CD14-positive monocyte (primary cell): Measurements from ENCODE around the gene DBNDD2. TPM values are rescaled to one million over a fixed set of nuclear protein-coding genes. Genes with fewer than 3 reads are reported as not detected.

Source experiments
- DNase-seq, 3 donors: peaks; one replicate each; pipeline ENCODE4 v3.0.0-alpha.2; 2011 to 2022
- H2AFZ ChIP-seq: 2 replicates; pipeline ENCODE4 v1.6.0; 2012; ENCODE audit warnings: mild to moderate bottlenecking, low read depth, low read length, inconsistent platforms; ENCODE audit not compliant: insufficient read depth, poor library complexity, severe bottlenecking
- H3K27ac ChIP-seq, 2 donors: 1 replicate in 1 of 2; 2 replicates in 1 of 2; pipeline ENCODE4 v1.5.1; 2012 to 2013; ENCODE audit warnings: low read length in 2 of 2, control low read depth in 1 of 2, inconsistent platforms in 1 of 2, low read depth in 1 of 2, mild to moderate bottlenecking in 1 of 2
- H3K27me3 ChIP-seq, 2 donors: one replicate each; pipeline versions ENCODE4 v1.6.0 to v1.6.1; 2011 to 2013; ENCODE audit warnings: low read length in 2 of 2; ENCODE audit not compliant: control insufficient read depth in 2 of 2, insufficient read depth in 2 of 2
- H3K36me3 ChIP-seq, 2 donors: replicated peaks in 1 of 2; 1 replicate in 1 of 2; 2 replicates in 1 of 2; pipeline versions ENCODE4 v1.5.1 to v1.6.1; 2012 to 2013; ENCODE audit warnings: low read length in 2 of 2, control low read depth in 1 of 2, inconsistent platforms in 1 of 2, mild to moderate bottlenecking in 1 of 2; ENCODE audit not compliant: insufficient read depth in 2 of 2, control insufficient read depth in 1 of 2
- H3K4me1 ChIP-seq, 2 donors: 1 replicate in 1 of 2; 2 replicates in 1 of 2; pipeline versions ENCODE4 v1.5.1 to v1.6.1; 2012 to 2013; ENCODE audit warnings: low read length in 2 of 2, control low read depth in 1 of 2, inconsistent platforms in 1 of 2, mild to moderate bottlenecking in 1 of 2, moderate library complexity in 1 of 2; ENCODE audit not compliant: insufficient read depth in 2 of 2, control insufficient read depth in 1 of 2
- H3K4me2 ChIP-seq: replicated peaks from 2 replicates; pipeline ENCODE3; 2012; ENCODE audit warnings: low read length, moderate library complexity, mild to moderate bottlenecking; ENCODE audit not compliant: poor library complexity, severe bottlenecking; ENCODE audit errors: extremely low read depth
- H3K4me3 ChIP-seq, 3 experiments: fragments of 200-600 bp in 1 of 3; sonication (generic) in 1 of 3; replicated peaks in 1 of 3; 1 replicate in 2 of 3; 2 replicates in 1 of 3; pipeline ENCODE4 v1.5.1; 2011 to 2013; ENCODE audit warnings: low read length in 3 of 3, mild to moderate bottlenecking in 3 of 3, control low read depth in 2 of 3, low read depth in 2 of 3, inconsistent platforms in 1 of 3, moderate library complexity in 1 of 3
- H3K79me2 ChIP-seq: 2 replicates; pipeline ENCODE4 v1.6.0; 2012; ENCODE audit warnings: mild to moderate bottlenecking, control low read depth, inconsistent platforms, low read length, moderate library complexity; ENCODE audit not compliant: insufficient read depth
- H3K9ac ChIP-seq: 2 replicates; pipeline ENCODE4 v1.6.0; 2017; ENCODE audit warnings: low read length, mild to moderate bottlenecking; ENCODE audit not compliant: insufficient read depth, poor library complexity, severe bottlenecking
- H3K9me3 ChIP-seq, 2 donors: replicated peaks in 1 of 2; 1 replicate in 1 of 2; 2 replicates in 1 of 2; pipeline versions ENCODE4 v1.5.1 to v1.6.1; 2012 to 2013; ENCODE audit warnings: low read length in 2 of 2, control low read depth in 1 of 2; ENCODE audit not compliant: control insufficient read depth in 1 of 2, insufficient read depth in 1 of 2
- H4K20me1 ChIP-seq: 2 replicates; pipeline ENCODE4 v1.6.0; 2012; ENCODE audit warnings: mild to moderate bottlenecking, low read length, control low read depth, moderate library complexity; ENCODE audit not compliant: insufficient read depth
- H3K27ac Mint-ChIP-seq, 7 donors: one replicate each; pipeline ENCODE4 v1.8.0; 2020; ENCODE audit warnings: mild to moderate bottlenecking in 7 of 7, mixed read lengths in 7 of 7, moderate library complexity in 6 of 7, inconsistent platforms in 2 of 7
- H3K27me3 Mint-ChIP-seq, 3 donors: one replicate each; pipeline ENCODE4 v1.8.0; 2021 to 2022; ENCODE audit warnings: low read depth in 3 of 3, mild to moderate bottlenecking in 3 of 3, mixed read lengths in 3 of 3, moderate library complexity in 3 of 3, inconsistent platforms in 1 of 3
- H3K36me3 Mint-ChIP-seq, 2 donors: one replicate each; pipeline ENCODE4 v1.8.0; 2020; ENCODE audit warnings: mixed read lengths in 2 of 2, inconsistent platforms in 1 of 2, mild to moderate bottlenecking in 1 of 2
- H3K4me1 Mint-ChIP-seq: one replicate; pipeline ENCODE4 v1.8.0; 2020; ENCODE audit warnings: mild to moderate bottlenecking, mixed read lengths
- H3K4me3 Mint-ChIP-seq, 2 donors: one replicate each; pipeline ENCODE4 v1.8.0; 2020; ENCODE audit warnings: mild to moderate bottlenecking in 2 of 2, mixed read lengths in 2 of 2, moderate library complexity in 1 of 2
- H3K9me3 Mint-ChIP-seq, 7 donors: one replicate each; pipeline ENCODE4 v1.8.0; 2020 to 2022; ENCODE audit warnings: mixed read lengths in 7 of 7, mild to moderate bottlenecking in 6 of 7, moderate library complexity in 6 of 7, inconsistent platforms in 2 of 7
- WGBS: methylation state at CpG from one replicate; pipeline ENCODE4 v1.1.5; 2013; ENCODE audit warnings: missing lambda C conversion rate; ENCODE audit not compliant: insufficient coverage; 5-methylcytosine and 5-hydroxymethylcytosine counted together
- intact Hi-C, 2 donors: fragments of 100-400 bp; cut with micrococcal nuclease; formaldehyde crosslinking; loops; one replicate each; pipeline versions ENCODE4 v1.15.0 to v1.15.1; 2023
- polyA plus RNA-seq, 3 donors: library from polyadenylated mRNA; depleted of rRNA in 1 of 3; unstranded in 2 of 3; stranded (reverse) in 1 of 3; fragments of 300-500 nt in 2 of 3; fragments of >200 nt in 1 of 3; fragmentation: Illumina TruSeq in 2 of 3; gene quantifications; 1 replicate in 2 of 3; 2 replicates in 1 of 3; pipeline ENCODE4 v1.2.3, GENCODE V29; 2012 to 2021
- TF ChIP-seq, protein P1 (sequence below): fragments of 200-600 bp; IDR thresholded peaks from one replicate; pipeline ENCODE4 v1.8.0; 2022; ENCODE audit warnings: antibody characterized with exemption, mild to moderate bottlenecking

The DBNDD2 gene
- polyA plus RNA-seq, 3 donors: 15.6 to 22.1 (median 21.9) TPM

DNA sequence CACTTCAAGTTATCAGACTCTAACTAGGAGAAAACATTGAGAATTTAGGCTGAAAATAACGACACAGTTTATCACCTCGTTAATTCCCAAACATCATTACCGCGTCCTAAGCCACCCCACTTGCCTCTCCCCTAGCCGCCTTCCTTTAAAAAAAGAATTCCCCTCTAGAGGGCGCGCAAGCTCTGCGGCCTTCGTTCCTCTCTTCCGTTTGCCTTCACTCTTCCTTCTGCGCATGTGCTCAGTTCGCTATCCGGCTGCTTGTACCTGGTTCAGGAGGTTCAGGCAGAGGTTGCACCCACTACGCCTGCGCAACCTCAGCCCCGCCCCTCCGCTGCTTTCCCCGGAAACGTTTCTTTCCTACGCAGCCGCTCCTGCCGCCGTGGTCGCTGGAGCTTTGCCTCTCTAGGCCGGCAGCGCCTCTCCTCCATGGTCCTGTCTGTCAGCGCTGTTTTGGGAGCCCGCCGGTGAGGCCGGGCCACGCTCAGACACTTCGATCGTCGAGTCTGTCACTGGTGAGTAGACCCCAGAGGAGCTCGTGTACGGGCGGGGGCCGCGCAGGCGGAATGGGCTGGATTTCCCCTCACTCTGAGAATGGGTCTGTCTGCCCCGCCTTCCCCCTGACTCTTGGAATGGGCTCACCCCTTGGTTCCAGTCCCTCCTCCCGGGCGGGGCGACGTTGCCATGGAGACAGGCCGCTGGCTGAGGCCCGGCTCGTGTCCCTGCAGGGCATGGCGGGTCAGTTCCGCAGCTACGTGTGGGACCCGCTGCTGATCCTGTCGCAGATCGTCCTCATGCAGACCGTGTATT lies 45.1 kb upstream of the DBNDD2 start, which contains the start of gene SYS1:
TSS of gene SYS1 (plus strand) at position 353 of the 807 bp plus-strand sequence. CDS start at position 729, 376 bp downstream.
- WGBS: under 1% methylated on average over 55 of the region's 55 CpGs
- peaks cover 0 to 2% (median 0%) of the 10 kb centered on the region in 3 donors for H3K27me3 Mint-ChIP-seq
- Histone ChIP-seq H3K4me1 (peaks cover 54 to 68% of the 10 kb centered on the region in 2 donors), H3K9ac (peak within 1 kb of the TSS; percentile 77), H3K27ac (peak within 1 kb of the TSS; percentile 89 to 98), H3K4me2 (peak within 1 kb of the TSS; percentile 98), H3K9me3 (no peaks in the 10 kb centered on the region), H3K4me3 (peak within 1 kb of the TSS; percentile 66 to 91 (median 77)), H4K20me1 (peaks cover 42% of the 10 kb centered on the region), H3K27me3 (no peaks in the 10 kb centered on the region), H3K36me3 (peaks cover 23 to 30% of the 10 kb centered on the region in 2 donors), H3K79me2 (peaks cover 20% of the 10 kb centered on the region), H2AFZ (peak within 1 kb of the TSS; percentile 70)
- peaks cover 27 to 29% of the 10 kb centered on the region in 2 donors for H3K36me3 Mint-ChIP-seq
- intact Hi-C loops: loop anchor here in 1 of 2 donors (5.0 kb wide), 1 partner anchor 41 kb away; no protein-coding TSS in a partner anchor
- TF ChIP-seq, protein P1, sequence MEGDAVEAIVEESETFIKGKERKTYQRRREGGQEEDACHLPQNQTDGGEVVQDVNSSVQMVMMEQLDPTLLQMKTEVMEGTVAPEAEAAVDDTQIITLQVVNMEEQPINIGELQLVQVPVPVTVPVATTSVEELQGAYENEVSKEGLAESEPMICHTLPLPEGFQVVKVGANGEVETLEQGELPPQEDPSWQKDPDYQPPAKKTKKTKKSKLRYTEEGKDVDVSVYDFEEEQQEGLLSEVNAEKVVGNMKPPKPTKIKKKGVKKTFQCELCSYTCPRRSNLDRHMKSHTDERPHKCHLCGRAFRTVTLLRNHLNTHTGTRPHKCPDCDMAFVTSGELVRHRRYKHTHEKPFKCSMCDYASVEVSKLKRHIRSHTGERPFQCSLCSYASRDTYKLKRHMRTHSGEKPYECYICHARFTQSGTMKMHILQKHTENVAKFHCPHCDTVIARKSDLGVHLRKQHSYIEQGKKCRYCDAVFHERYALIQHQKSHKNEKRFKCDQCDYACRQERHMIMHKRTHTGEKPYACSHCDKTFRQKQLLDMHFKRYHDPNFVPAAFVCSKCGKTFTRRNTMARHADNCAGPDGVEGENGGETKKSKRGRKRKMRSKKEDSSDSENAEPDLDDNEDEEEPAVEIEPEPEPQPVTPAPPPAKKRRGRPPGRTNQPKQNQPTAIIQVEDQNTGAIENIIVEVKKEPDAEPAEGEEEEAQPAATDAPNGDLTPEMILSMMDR: peak; percentile 86
- H3K4me1 Mint-ChIP-seq: peaks cover 62% of the 10 kb centered on the region
- H3K4me3 Mint-ChIP-seq: peak within 1 kb of the TSS; percentile 95 to 99
- H3K9me3 Mint-ChIP-seq: peaks cover 0 to 3% (median 0%) of the 10 kb centered on the region in 7 donors
- peak; percentile 98 for DNase-seq
- peak within 1 kb of the TSS; percentile 99 to 100 (median 100) for H3K27ac Mint-ChIP-seq

DNA sequence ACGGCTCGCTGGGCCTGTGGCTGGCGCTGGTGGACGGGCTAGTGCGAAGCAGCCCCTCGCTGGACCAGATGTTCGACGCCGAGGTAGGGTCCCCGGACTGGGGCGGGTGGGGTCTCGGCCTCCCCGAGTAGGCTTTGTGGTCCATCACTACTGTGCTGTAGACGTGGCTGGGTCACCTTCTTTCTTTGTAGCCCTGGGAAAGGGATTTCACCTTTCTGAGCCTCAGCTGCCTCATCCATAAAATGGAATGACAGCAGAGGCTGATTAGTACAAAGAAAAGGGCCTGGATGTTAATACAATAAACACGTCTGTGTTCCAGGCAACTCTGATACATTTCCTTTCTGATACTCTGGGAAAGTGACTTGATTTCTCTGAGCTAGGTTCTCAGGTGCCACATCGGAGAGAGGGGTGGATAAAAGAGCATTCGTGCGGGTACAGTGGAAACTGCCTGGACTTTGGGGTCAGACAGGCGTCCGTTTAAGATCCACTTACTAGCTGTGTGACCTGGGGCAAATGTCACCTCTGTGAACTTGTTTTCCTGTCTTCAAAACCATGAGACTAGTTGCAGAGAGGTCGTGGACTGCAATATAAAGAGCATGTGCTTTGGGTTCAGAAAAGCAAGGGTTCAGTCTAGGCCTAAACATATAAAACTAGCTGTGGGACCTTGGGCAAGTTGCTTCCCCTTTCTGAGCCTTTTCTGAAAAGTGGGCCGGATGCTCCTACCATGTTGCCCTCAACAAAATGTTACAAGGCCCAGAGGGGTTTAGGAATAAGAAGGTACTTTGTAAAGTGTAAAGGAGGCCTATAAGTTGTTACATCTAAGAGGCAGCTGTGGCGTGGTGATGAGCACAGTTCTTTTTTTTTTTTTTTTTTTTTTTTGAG lies 44.2 kb upstream of the DBNDD2 start:
- peak overlapping the region; percentile 98 for H3K4me2 ChIP-seq
- peak overlapping the region; percentile 95 to 99 for H3K4me3 Mint-ChIP-seq
- H3K4me1 ChIP-seq: peaks cover 54 to 69% of the 10 kb centered on the region in 2 donors
- H4K20me1 ChIP-seq: peaks cover 49% of the 10 kb centered on the region
- H3K79me2 ChIP-seq: peaks cover 20% of the 10 kb centered on the region
- peaks cover 23 to 30% of the 10 kb centered on the region in 2 donors for H3K36me3 ChIP-seq
- H3K4me1 Mint-ChIP-seq: peaks cover 62% of the 10 kb centered on the region
- H3K36me3 Mint-ChIP-seq: peaks cover 32 to 33% of the 10 kb centered on the region in 2 donors
- intact Hi-C loops: loop anchor here in 1 of 2 donors (5.0 kb wide), 1 partner anchor 42 kb away; no protein-coding TSS in a partner anchor
- H3K27me3 ChIP-seq: no peaks in the 10 kb centered on the region
- peak overlapping the region; percentile 66 to 91 (median 77) for H3K4me3 ChIP-seq
- peak overlapping the region; percentile 70 for H2AFZ ChIP-seq
- peaks cover 0 to 3% (median 0%) of the 10 kb centered on the region in 7 donors for H3K9me3 Mint-ChIP-seq
- WGBS: 24% methylated on average over 15 of the region's 23 CpGs
- no peaks in the 10 kb centered on the region for H3K9me3 ChIP-seq
- H3K27me3 Mint-ChIP-seq: peaks cover 0 to 2% (median 0%) of the 10 kb centered on the region in 3 donors
- peak overlapping the region; percentile 89 to 98 for H3K27ac ChIP-seq
- peak overlapping the region; percentile 77 for H3K9ac ChIP-seq
- no peak for DNase-seq
- H3K27ac Mint-ChIP-seq: peak overlapping the region; percentile 99 to 100 (median 100)
- TF ChIP-seq, protein P1: no peak
